Panc1 (cell line): ENCODE data around the gene CATSPERB. TPM values are rescaled to one million over a fixed set of nuclear protein-coding genes. Genes with fewer than 3 reads are reported as not detected.

Source experiments
- ATAC-seq: fragments of 200-7000 bp; cut with Tn5 transposase; 2 replicates; pipeline ENCODE4 v1.9.1; 2020; ENCODE audit warnings: mild to moderate bottlenecking, moderate library complexity
- BruUV-seq: library from RNA; stranded (reverse); fragments of 400-500 nt; replicated peaks from 2 replicates; lab custom pipeline; 2021; lab: Mats Ljungman, UMichigan
- CTCF ChIA-PET: fragments of 300-600 bp; sonication (Branson Sonifier 250); formaldehyde crosslinking; loops from one replicate; lab custom pipeline; 2022; ENCODE audit warnings: antibody characterized with exemption; lab: Charles Lee
- POLR2A ChIA-PET: fragments of 300-600 bp; sonication (Branson Sonifier 250); formaldehyde crosslinking; loops from one replicate; lab custom pipeline; 2022; ENCODE audit warnings: antibody characterized with exemption; lab: Charles Lee
- DNase-seq: peaks from one replicate; pipeline ENCODE4 v3.0.0-alpha.2; 2010; ENCODE audit warnings: low read depth, low spot score
- H3K27ac ChIP-seq: 2 replicates; pipeline ENCODE4 v1.5.1; 2011; ENCODE audit warnings: mild to moderate bottlenecking, low read length, inconsistent platforms
- H3K27me3 ChIP-seq: fragments of 200-500 bp; sonication (Bioruptor generic); 2 replicates; pipeline ENCODE4 v1.6.0; 2014; ENCODE audit warnings: low read length, inconsistent platforms; ENCODE audit not compliant: control insufficient read depth, insufficient read depth
- H3K36me3 ChIP-seq: fragments of 200-500 bp; sonication (Bioruptor generic); 2 replicates; pipeline ENCODE4 v1.5.1; 2014; ENCODE audit warnings: inconsistent platforms, mild to moderate bottlenecking, low read length, moderate library complexity; ENCODE audit not compliant: control insufficient read depth, insufficient read depth
- H3K4me1 ChIP-seq: 2 replicates; pipeline ENCODE4 v1.5.1; 2011; ENCODE audit warnings: inconsistent platforms, mild to moderate bottlenecking, low read length, moderate library complexity; ENCODE audit not compliant: control insufficient read depth, insufficient read depth
- H3K4me3 ChIP-seq, 2 experiments: 2 replicates each; pipeline ENCODE4 v1.5.1; 2011 to 2012; ENCODE audit warnings: low read depth in 2 of 2, low read length in 2 of 2, mild to moderate bottlenecking in 2 of 2, inconsistent platforms in 1 of 2, moderate library complexity in 1 of 2
- H3K9me3 ChIP-seq: fragments of 200-500 bp; sonication (Bioruptor generic); 2 replicates; pipeline ENCODE4 v1.5.1; 2014; ENCODE audit warnings: low read depth, mild to moderate bottlenecking, inconsistent platforms, low read length, moderate library complexity; ENCODE audit not compliant: control insufficient read depth, insufficient read depth
- POLR2AphosphoS5 ChIP-seq: IDR thresholded peaks from 2 replicates; pipeline ENCODE4 v1.6.1; 2012; ENCODE audit warnings: mild to moderate bottlenecking, low read depth, low read length, moderate library complexity
- SIN3A ChIP-seq: IDR thresholded peaks from 2 replicates; pipeline ENCODE4 v1.6.1; 2012; ENCODE audit warnings: low read depth, mild to moderate bottlenecking, low read length, moderate library complexity, borderline replicate concordance; ENCODE audit not compliant: insufficient read depth
- TCF7L2 ChIP-seq: IDR thresholded peaks from 2 replicates; pipeline ENCODE4 v1.6.1; 2011; ENCODE audit warnings: mild to moderate bottlenecking, low read depth, low read length, inconsistent platforms
- in situ Hi-C: cut with HindIII; loops from 2 replicates; pipeline ENCODE4 v1.10.0; 2016; ENCODE audit warnings: low sequenced_read_pairs, low pct_unique_long_range_greater_than_20kb
- intact Hi-C: fragments of 100-400 bp; cut with micrococcal nuclease; formaldehyde crosslinking; loops from one replicate; pipeline ENCODE4 v1.10.0; 2022; ENCODE audit not compliant: unreplicated experiment
- total RNA-seq: library from RNA; stranded (reverse); gene quantifications from one replicate; pipeline ENCODE4 v1.2.1, GENCODE V29; 2021; ENCODE audit not compliant: unreplicated experiment
- TF ChIP-seq, protein P1 (sequence below), 2 experiments: IDR thresholded peaks; 2 replicates each; pipeline ENCODE4 v1.6.1; 2011 to 2012; ENCODE audit warnings: low read depth in 2 of 2, control low read depth in 1 of 2, low read length in 1 of 2, mild to moderate bottlenecking in 1 of 2, moderate library complexity in 1 of 2; ENCODE audit not compliant: insufficient read depth in 1 of 2
- TF ChIP-seq, protein P2 (sequence below): fragments of 450-650 bp; IDR thresholded peaks from 2 replicates; pipeline ENCODE4 v1.5.1; 2017; ENCODE audit warnings: mild to moderate bottlenecking

Gene CATSPERB
- total RNA-seq, 1 experiment from 2014 or later: not detected

DNA sequence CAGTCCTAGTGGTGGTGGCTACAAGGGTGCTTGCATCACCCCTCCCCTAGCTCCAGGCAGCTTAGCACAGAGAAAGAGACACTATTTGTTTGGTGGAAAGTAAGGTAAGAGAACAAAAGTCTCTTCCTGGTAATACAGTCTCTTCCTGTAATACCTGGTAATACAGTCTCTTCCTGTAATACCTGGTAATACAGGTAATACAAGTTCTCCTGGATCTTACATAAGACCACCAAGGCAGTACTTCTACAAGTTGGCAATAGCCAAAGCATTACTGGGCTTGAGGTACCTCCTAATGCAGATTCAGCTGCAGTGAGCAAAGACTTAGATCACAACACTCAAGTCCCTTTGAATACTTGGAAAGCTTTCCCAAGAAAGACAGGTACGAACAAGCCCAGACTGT lies 77.0 kb downstream of the CATSPERB start:
- no peak for DNase-seq
- intact Hi-C loops (loop anchor here (5.0 kb wide), 1 partner anchor 257 kb away; no protein-coding TSS in a partner anchor), in situ Hi-C loops (no loop called here)
- ATAC-seq: no peak
- no TSS peak for BruUV-seq
- H3K9me3 ChIP-seq: no peaks in the 10 kb centered on the region
- POLR2A ChIA-PET: no interaction called here
- no peak for TF ChIP-seq POLR2AphosphoS5
- TF ChIP-seq, protein P1, sequence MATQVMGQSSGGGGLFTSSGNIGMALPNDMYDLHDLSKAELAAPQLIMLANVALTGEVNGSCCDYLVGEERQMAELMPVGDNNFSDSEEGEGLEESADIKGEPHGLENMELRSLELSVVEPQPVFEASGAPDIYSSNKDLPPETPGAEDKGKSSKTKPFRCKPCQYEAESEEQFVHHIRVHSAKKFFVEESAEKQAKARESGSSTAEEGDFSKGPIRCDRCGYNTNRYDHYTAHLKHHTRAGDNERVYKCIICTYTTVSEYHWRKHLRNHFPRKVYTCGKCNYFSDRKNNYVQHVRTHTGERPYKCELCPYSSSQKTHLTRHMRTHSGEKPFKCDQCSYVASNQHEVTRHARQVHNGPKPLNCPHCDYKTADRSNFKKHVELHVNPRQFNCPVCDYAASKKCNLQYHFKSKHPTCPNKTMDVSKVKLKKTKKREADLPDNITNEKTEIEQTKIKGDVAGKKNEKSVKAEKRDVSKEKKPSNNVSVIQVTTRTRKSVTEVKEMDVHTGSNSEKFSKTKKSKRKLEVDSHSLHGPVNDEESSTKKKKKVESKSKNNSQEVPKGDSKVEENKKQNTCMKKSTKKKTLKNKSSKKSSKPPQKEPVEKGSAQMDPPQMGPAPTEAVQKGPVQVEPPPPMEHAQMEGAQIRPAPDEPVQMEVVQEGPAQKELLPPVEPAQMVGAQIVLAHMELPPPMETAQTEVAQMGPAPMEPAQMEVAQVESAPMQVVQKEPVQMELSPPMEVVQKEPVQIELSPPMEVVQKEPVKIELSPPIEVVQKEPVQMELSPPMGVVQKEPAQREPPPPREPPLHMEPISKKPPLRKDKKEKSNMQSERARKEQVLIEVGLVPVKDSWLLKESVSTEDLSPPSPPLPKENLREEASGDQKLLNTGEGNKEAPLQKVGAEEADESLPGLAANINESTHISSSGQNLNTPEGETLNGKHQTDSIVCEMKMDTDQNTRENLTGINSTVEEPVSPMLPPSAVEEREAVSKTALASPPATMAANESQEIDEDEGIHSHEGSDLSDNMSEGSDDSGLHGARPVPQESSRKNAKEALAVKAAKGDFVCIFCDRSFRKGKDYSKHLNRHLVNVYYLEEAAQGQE (IDR thresholded peaks at IDR 0.05; ENCODE audit: insufficient read depth in 1 of 2, low read depth in 2 of 2, low read length in 1 of 2): no peak
- TF ChIP-seq TCF7L2: no peak
- TF ChIP-seq, protein P2, sequence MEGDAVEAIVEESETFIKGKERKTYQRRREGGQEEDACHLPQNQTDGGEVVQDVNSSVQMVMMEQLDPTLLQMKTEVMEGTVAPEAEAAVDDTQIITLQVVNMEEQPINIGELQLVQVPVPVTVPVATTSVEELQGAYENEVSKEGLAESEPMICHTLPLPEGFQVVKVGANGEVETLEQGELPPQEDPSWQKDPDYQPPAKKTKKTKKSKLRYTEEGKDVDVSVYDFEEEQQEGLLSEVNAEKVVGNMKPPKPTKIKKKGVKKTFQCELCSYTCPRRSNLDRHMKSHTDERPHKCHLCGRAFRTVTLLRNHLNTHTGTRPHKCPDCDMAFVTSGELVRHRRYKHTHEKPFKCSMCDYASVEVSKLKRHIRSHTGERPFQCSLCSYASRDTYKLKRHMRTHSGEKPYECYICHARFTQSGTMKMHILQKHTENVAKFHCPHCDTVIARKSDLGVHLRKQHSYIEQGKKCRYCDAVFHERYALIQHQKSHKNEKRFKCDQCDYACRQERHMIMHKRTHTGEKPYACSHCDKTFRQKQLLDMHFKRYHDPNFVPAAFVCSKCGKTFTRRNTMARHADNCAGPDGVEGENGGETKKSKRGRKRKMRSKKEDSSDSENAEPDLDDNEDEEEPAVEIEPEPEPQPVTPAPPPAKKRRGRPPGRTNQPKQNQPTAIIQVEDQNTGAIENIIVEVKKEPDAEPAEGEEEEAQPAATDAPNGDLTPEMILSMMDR: no peak
- no peak for TF ChIP-seq SIN3A
- no peak overlapping the region for H3K27ac ChIP-seq
- H3K27me3 ChIP-seq: no peaks in the 10 kb centered on the region
- no peak overlapping the region for H3K4me3 ChIP-seq
- CTCF ChIA-PET: no interaction called here
- no peaks in the 10 kb centered on the region for H3K4me1 ChIP-seq
- H3K36me3 ChIP-seq: no peaks in the 10 kb centered on the region

DNA sequence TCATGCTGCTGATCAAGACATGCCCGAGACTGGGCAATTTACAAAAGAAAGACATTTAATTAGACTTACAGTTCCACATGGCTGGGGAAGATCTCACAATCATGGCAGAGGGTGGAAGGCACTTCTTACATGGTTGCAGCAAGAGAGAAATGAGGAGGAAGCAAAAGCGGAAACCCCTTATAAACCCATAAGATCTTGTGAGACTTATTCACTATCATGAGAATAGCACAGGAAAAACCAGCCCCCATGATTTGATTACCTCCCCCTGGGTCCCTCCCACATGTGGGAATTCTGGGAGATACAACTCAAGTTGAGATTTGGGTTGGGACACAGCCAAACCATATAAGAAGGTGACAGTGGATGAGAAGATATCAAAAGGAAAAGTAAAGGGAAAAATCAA lies 78.4 kb downstream of the CATSPERB start:
- H3K27ac ChIP-seq: no peak overlapping the region
- DNase-seq (no peak), ATAC-seq (no peak)
- POLR2A ChIA-PET: no interaction called here
- H3K27me3 ChIP-seq: no peaks in the 10 kb centered on the region
- in situ Hi-C loops (no loop called here), intact Hi-C loops (loop anchor here (5.0 kb wide), 1 partner anchor 259 kb away; no protein-coding TSS in a partner anchor)
- H3K36me3 ChIP-seq: no peaks in the 10 kb centered on the region
- CTCF ChIA-PET: no interaction called here
- no peak overlapping the region for H3K4me3 ChIP-seq
- H3K4me1 ChIP-seq: no peaks in the 10 kb centered on the region
- no TSS peak for BruUV-seq
- no peaks in the 10 kb centered on the region for H3K9me3 ChIP-seq
- no peak for TF ChIP-seq TCF7L2
- TF ChIP-seq POLR2AphosphoS5: no peak
- TF ChIP-seq, protein P1 (IDR thresholded peaks at IDR 0.05; ENCODE audit: insufficient read depth in 1 of 2, low read depth in 2 of 2, low read length in 1 of 2): no peak
